HFFc6 (cell line): ENCODE results near the gene RNF175. TPM values are rescaled to one million over a fixed set of nuclear protein-coding genes. Genes with fewer than 3 reads are reported as not detected.

Experiments used
- DNase-seq: peaks from one replicate; pipeline ENCODE4 v3.0.0-alpha.2; 2018
- H3K27ac Mint-ChIP-seq: 2 replicates; pipeline ENCODE4 v1.8.0; 2020; ENCODE audit warnings: mild to moderate bottlenecking, mixed read lengths
- H3K27me3 Mint-ChIP-seq: 2 replicates; pipeline ENCODE4 v1.8.0; 2021; ENCODE audit warnings: mild to moderate bottlenecking, moderate library complexity, mixed read lengths; ENCODE audit not compliant: insufficient read depth
- H3K36me3 Mint-ChIP-seq: 2 replicates; pipeline ENCODE4 v1.8.0; 2021; ENCODE audit warnings: low read depth, mixed read lengths
- H3K4me1 Mint-ChIP-seq: 2 replicates; pipeline ENCODE4 v1.8.0; 2020; ENCODE audit warnings: low read depth, mixed read lengths
- H3K4me3 Mint-ChIP-seq: 2 replicates; pipeline ENCODE4 v1.8.0; 2020; ENCODE audit warnings: mild to moderate bottlenecking, moderate library complexity, mixed read lengths
- H3K9me3 Mint-ChIP-seq: 2 replicates; pipeline ENCODE4 v1.8.0; 2020; ENCODE audit warnings: mild to moderate bottlenecking, mixed read lengths
- CTCF ChIP-seq: fragments of 200-600 bp; sonication (generic); IDR thresholded peaks from 2 replicates; pipeline ENCODE4 v1.5.0; 2021; ENCODE audit warnings: antibody characterized with exemption, mild to moderate bottlenecking
- total RNA-seq, 6 experiments: library from RNA; stranded (reverse); fragmentation: NEBNext Ultra II Directional; extraction: Animal tissue kit (Norgen Biotek cat#: 25700); gene quantifications; 2 replicates in 1 of 6; 3 replicates in 5 of 6; pipeline ENCODE4 v1.2.3, GENCODE V29; 2021

RNF175 gene
- total RNA-seq, 6 experiments from 2014 or later, result not detected

GRCh38 chr4:153729895-153730294 lies 29.9 kb downstream of the RNF175 start:
- H3K4me1 Mint-ChIP-seq, result peaks cover 9% of the 10 kb centered on the region
- TF ChIP-seq CTCF, result no peak
- H3K27me3 Mint-ChIP-seq, result peaks cover 11% of the 10 kb centered on the region; the same call in 1 of the 2 replicates
- no peak overlapping the region for H3K4me3 Mint-ChIP-seq
- H3K9me3 Mint-ChIP-seq, result no peaks in the 10 kb centered on the region
- H3K36me3 Mint-ChIP-seq, result no peaks in the 10 kb centered on the region
- no peak for DNase-seq
- no peak overlapping the region for H3K27ac Mint-ChIP-seq

GRCh38 chr4:153728660-153729059 lies 31.2 kb downstream of the RNF175 start:
- H3K27ac Mint-ChIP-seq, result no peak overlapping the region
- peaks cover 9% of the 10 kb centered on the region for H3K4me1 Mint-ChIP-seq
- no peak for TF ChIP-seq CTCF
- peaks cover 13% of the 10 kb centered on the region; the same call in 1 of the 2 replicates for H3K27me3 Mint-ChIP-seq
- no peak for DNase-seq
- no peaks in the 10 kb centered on the region for H3K36me3 Mint-ChIP-seq
- H3K9me3 Mint-ChIP-seq, result no peaks in the 10 kb centered on the region
- H3K4me3 Mint-ChIP-seq, result no peak overlapping the region

- no peaks in the 10 kb centered on the region for H3K36me3 Mint-ChIP-seq
- DNase-seq, result no peak
- no peak for TF ChIP-seq CTCF
- no peak overlapping the region for H3K4me3 Mint-ChIP-seq
- peaks cover 13% of the 10 kb centered on the region; the same call in 1 of the 2 replicates for H3K27me3 Mint-ChIP-seq
- no peaks in the 10 kb centered on the region for H3K9me3 Mint-ChIP-seq
- no peak overlapping the region for H3K27ac Mint-ChIP-seq
- peaks cover 9% of the 10 kb centered on the region for H3K4me1 Mint-ChIP-seq
These were observed 31.7 kb downstream of the RNF175 start for GRCh38 chr4:153728151-153728550.

- Mint-ChIP-seq H3K9me3 (no peaks in the 10 kb centered on the region), H3K4me1 (no peaks in the 10 kb centered on the region), H3K27me3 (peaks cover 15% of the 10 kb centered on the region; the same call in 1 of the 2 replicates), H3K36me3 (no peaks in the 10 kb centered on the region), H3K27ac (no peak overlapping the region), H3K4me3 (no peak overlapping the region)
- no peak for DNase-seq
- TF ChIP-seq CTCF, result no peak
These were observed 34.0 kb downstream of the RNF175 start for GRCh38 chr4:153725831-153726154.

GRCh38 chr4:153725136-153725830 lies 34.5 kb downstream of the RNF175 start:
- Mint-ChIP-seq H3K36me3 (no peaks in the 10 kb centered on the region), H3K27ac (no peak overlapping the region), H3K4me3 (no peak overlapping the region), H3K4me1 (no peaks in the 10 kb centered on the region), H3K9me3 (no peaks in the 10 kb centered on the region), H3K27me3 (peaks cover 15% of the 10 kb centered on the region; the same call in 1 of the 2 replicates)
- DNase-seq, result no peak
- no peak for TF ChIP-seq CTCF
